CD1c-positive myeloid dendritic cell (primary cell): Measurements from ENCODE around the gene XRN1.
"Not testable (repeated sequence)": the region's sequence is repeated elsewhere in the genome, so short reads cannot be mapped to it uniquely, and the experiment has no call there.

ENCODE experiments used
- DNase-seq: peaks from one replicate; pipeline ENCODE4 v3.0.0-alpha.2; 2016; ENCODE audit errors: extremely low spot score

Gene XRN1

DNA sequence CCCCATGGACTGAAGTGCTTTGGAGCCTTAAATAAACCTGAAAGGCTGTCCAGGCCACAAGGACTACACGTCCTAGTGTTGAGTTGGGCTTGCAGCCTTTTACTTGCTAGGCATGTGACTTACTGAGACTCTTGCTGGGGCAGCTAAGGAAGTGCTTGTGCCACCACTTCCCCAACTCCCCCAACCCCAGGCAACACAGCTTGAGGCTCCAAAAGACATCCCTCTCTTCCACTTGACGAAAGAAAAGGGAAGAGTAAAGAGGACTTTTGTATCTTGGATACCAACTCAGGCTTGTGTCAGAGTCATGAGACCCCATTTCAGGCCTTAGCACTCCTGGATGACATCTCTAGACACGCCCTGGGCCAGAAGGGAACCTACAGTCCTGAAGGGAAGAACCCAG lies 109.8 kb downstream of the XRN1 start:
- peak; percentile 53 for DNase-seq

DNA sequence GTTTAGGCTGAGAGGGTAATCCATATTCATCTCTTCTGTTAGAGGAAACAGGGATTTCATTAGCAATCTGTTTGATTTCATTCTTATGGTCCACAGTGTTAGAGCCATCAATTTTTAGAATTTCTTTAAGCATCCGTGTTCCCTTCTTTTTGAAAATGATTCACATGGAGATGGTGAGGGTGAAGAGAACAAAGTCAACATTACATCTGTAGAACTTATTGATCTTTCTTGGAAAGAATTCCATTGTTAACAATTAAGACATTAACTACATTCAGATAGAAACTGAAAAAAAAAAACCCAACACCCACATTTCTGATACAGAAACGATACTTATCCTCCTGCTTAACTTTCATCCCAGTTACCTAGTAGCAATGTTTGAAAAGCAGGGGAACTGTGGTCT lies 115.4 kb downstream of the XRN1 start:
- no peak for DNase-seq

DNA sequence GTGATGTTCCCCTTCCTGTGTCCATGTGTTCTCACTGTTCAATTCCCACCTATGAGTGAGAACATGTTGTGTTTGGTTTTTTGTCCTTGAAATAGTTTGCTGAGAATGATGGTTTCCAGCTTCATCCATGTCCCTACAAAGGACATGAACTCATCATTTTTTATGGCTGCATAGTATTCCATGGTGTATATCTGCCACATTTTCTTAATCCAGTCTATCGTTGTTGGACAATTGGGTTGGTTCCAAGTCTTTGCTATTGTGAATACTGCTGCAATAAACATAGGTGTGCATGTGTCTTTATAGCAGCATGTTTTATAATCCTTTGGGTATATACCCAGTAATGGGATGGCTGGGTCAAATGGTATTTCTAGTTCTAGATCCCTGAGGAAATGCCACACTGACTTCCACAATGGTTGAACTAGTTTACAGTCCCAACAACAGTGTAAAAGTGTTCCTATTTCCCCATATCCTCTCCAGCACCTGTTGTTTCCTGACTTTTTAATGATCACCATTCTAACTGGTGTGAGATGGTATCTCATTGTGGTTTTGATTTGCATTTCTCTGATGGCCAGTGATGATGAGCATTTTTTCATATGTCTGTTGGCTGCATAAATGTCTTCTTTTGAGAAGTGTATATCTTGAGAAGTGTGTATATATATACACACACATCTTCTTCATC lies 123.4 kb downstream of the XRN1 start:
- not testable (repeated sequence) for DNase-seq

DNA sequence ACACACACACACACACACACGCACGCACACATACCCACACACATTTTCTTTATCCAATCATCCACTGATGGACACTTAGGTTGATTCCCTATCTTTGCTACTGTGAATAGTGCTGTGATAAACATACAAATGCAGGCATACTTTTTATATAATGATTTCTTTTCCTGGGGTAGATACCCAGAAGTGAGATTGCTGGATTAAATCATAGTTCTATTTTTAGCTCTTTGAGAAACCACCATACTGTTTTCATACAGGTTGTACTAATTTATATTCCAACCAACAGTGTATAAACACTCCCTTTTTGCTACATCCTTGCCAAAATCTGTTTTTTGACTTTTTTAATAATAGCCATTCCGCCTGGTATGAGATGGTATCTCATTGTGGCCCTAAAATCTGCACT lies 127.9 kb downstream of the XRN1 start:
- no peak for DNase-seq

DNA sequence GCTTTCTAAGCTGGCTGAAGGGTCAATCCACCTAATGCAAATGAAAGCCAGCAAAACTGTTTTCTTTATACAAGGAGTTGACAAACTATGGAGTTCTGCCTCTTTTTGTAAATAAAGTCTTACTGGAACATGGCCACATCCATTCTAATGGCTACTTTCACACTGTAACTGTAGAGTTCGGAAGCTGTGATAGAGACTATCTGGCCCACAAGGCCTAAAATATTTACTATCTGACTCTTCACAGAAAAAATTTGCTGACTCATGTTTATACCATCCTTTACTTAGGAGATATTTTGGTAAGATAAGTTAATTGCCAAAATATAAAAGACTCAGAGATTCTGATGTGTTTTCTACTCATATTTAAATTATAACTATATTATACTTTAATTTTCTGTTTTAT lies 128.7 kb downstream of the XRN1 start:
- DNase-seq: no peak

DNA sequence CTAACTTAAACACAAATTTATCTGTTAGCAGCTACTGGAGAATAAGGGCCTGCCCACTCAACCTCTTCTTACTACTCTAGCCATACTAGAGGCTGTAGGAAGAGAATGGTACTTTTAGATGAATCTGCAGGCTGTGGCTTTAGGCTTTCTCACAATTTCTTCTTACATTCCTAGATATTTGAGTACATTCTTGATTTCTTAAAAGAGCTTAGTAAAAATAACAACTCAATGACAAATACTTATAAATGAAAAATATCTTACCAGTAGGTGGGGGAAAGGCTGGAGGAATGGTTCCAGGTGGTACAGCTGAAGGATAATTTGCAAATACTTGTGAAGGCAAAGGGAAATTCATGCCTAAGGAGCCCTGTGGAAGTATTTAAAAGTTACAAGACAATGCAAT lies 129.5 kb downstream of the XRN1 start:
- no peak for DNase-seq

DNA sequence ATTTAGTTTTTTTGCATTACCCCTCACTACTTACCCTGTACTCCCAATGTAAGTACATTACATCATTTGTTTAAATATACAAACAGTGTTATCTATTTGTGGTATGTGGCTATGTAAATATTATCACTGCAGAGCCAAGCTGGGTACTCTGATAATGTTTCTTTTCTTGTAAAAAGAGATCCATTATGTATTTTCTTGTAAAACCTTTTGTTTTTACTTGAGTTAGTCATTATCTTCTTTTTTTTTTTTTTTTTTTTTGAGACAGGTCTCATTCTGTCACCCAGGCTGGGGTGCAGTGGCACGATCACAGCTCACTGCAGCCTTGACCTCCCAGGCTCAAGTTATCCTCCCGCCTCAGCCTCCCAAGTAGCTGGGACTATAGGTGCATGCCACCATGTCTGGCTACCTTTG lies 131.9 kb downstream of the XRN1 start:
- not testable (repeated sequence) for DNase-seq

DNA sequence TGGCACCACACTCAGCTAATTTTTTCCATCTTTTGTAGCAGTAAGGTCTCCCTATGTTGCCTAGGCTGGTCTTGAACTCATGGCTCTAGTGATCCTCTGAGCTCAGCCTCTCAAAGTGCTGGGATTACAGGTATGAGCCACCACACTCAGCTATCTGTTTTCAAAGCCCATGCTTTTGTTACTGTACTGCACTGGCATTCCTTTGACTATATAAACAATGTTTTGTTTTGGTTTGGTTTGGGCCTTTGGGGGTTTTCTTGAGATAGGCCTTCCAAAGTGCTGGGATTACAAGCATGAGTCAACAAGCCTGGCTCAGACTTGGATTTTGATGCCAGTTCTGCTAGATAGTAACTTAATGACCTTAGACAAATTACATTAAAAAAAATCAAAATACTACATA lies 132.8 kb downstream of the XRN1 start:
- no peak for DNase-seq

DNA sequence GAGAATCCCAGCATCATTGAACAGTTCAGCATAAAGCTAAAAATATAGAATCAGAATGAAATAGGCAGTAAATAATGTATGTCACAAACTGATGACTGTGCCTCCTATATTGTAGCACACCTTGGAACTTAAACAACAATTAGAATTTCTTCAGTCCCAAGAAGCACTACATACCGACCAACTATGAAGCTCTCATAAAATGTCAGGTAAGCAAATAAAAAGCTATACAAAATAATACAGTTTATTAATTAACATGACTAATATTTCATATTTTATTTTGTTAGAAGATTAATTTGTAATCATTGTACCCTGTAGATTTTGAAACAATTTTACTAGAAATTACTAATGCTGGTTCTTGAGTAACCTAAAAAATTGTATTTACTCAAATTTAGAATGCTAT lies 137.4 kb downstream of the XRN1 start:
- no peak for DNase-seq

DNA sequence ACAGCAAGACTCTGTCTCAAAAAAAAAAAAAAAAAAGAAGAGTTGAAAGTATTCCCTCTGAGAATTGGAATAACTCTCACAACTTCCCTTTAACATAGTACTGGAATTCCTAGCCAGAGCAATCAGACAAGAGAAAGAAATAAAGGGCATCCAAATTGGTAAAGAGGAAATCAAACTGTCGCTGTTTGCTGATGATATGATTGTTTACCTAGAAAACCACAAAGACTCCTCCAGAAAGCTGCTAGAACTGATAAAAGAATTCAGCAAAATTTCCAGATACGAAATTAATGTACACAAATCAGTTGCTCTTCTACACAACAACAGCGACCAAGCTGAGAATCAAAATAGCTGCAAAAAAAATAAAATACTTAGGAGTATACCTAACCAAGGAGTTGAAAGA lies 145.0 kb downstream of the XRN1 start:
- not testable (repeated sequence) for DNase-seq

DNA sequence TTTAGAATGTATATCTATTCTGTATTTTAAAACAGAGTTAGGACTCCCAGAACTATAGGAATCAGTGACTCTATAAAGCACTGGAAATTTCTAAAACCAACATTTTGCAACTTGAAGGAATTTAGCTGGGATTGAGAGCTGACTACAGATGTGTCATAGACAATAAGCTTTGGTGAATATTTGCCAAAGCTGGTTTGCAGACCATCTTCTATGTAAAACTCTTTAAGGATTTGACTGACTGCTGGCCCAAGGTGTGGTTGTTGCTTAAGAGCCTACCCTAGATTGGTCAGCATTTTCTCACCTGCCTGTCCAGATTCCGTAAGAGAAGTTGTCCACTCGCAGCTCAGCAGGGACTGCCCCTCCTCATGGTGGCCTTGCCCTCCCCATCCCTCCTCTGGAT lies 149.2 kb downstream of the XRN1 start:
- no peak for DNase-seq

DNA sequence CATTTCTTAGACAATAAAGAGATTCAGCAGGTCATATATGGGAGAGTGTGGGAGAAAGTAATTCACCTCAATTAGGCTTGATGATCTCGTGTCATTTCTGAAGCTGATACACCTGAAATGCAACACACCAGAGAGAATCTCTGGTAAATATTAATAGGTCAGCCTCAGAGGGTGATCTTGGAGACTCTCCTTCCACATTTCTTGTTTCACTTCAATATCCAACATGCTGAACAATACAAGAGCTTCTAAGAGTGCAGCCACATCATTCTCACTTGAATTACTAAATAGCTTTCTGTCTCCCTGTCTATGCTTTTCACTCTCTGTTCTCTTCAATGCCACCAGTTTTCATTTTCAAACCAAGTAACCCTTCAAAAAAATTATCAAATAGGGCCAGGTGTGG lies 151.3 kb downstream of the XRN1 start:
- no peak for DNase-seq

DNA sequence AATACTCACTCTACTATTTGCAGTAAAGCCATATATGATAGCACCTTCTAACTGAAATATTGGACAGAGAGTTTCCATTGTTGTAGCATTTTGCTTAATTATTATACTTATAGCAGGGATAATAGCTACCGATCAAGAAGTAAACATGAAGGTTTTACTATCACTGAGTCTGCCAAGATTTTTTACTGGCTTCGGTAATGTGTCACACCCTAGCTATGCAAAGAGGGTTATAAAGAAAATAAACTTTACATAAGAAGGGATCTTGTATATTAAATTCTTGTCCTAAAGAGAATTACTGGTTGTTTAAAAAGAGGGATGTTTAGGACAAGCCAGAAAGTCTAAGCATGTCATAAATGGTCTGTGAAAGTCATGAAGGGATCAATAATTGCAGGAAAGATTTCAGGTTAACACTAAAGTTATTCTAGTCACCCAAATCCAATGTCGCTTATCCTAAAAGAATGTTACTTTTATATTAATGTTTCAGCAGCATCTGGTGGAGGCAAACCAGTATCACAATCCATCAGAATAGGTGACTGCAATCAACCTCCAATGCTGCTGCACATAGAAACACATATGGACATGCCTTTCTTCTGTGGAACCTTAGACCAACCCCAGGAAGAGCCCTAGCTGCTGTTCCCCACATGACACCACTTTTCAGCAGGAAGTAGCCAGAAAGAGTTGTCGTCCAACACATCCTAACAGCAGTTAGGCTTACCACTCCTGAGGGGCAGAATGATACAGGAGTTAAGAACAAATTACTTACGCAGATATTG lies 159.8 kb downstream of the XRN1 start:
- DNase-seq: no peak

DNA sequence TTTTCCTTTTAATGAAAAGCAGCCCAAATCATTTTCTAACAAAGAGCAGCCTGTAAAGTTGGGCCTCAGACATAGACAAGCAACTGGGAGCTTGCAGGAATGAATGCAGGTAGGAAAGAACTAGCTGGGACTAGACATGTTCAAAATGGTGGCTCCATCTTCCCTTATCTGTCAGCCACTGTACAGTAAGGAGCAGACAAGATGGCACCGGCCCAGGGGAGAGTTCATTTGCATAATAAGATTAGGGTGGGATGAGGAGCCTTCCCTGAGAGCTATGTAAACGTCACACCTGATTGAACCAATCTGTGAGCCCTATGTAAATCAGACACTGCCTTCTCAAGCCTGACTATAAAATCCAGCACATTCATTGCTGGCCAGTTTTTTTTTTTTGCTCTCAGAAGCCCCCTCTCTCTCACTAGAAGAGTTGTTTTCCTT lies 162.7 kb downstream of the XRN1 start:
- DNase-seq: no peak

DNA sequence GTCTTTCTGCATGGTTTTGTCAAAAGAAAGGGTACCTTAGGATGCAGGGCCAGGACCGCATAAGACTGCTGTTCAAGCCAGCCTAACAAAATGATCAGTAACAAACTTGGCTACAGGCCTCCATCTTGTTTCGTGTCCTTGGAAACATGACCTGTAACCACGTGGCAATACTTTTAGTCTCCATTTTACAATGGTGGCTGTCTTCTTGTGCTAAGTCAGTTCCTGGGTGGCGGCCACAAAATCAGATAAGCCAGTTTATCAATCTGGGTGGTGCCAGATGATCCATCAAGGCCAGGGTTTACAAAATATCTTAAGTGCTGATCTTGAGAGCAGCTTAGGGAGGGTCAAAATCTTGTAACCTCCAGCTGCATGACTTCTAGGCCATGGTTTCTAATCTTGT lies 165.3 kb downstream of the XRN1 start:
- DNase-seq: no peak

DNA sequence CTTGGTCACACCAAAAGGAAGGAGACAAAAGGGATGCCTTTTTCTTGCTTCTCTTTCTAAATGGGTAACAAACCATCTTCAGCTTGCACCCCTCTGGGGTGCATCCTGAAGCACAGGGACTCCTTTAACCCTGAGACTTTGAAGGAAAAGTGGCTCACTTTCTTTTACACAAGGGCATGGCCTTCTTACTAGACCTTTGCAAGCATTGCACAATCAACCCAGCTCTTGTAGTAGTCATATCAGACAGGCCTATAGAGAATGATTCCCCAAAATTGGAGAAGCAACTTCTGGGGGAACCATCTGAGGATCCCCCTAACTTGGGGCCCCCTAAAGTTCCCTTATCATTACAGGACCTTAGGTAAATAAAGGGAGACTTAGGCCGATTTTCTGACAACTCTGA lies 166.4 kb downstream of the XRN1 start:
- no peak for DNase-seq

DNA sequence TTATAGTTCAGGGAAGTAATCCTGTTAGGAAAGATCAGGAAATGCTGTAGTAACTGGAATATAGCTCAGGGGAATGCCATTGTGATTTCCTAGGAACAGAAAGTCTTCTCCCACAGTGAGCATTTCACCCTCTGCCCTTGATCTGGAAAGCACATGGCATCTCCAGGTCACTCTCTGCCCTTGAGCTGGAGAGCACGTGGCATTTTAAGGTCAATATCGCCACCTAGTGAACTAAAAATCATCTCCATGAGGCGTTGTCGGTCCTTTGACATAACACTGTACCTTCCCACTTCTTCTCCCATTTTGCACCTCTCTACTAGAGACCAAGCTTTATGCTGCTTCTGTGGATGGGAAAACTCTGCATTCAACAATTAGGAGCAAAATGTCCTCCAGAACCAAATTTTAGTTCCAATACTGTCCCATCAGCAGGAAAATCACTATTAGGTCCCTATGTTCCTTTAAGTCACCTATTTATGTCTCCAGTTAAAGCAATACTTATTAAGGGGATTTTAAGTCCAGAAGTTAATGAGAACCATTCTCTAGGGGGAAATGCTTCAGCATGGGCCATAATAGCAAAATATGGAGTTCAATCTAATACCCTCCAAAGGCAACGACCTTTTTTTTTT lies 167.8 kb downstream of the XRN1 start:
- DNase-seq: peak; percentile 81

DNA sequence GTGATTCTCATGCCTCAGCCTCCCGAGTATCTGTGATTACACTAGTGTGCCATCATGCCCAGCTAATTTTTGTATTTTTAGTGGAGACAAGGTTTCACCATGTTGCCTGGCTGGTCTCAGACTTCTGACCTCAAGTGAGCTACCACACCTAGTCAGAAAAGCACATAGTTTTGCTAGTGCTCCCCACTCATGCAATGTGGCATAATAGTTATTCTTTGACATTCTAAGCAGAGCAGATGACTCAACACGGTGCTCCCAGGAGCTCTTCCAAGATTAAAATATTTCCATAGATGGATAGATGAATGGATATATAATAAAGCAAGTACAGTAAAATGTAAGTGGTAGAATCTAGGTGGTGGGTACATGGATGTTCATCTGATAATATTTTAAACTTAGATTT lies 169.4 kb downstream of the XRN1 start:
- no peak for DNase-seq

DNA sequence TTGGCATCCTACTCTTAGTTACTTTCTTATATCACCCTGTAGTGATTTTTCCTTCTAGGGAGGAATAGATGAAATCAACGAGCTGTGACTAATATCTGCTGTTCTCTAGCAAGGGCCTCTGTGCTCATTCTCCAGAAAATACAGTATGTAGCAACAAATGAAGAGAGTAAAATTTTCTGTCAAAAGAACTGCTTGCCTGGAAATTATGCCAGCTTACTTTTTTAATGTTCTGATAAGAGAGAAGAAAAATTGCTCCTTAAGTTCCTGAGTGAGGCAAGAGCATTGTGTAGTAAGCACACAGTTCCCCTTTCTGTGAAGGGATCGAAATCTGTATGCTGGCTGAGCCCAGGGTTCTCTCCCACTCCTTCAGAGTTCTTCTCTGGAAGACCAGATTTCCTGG lies 171.1 kb downstream of the XRN1 start:
- peak; percentile 78 for DNase-seq

DNA sequence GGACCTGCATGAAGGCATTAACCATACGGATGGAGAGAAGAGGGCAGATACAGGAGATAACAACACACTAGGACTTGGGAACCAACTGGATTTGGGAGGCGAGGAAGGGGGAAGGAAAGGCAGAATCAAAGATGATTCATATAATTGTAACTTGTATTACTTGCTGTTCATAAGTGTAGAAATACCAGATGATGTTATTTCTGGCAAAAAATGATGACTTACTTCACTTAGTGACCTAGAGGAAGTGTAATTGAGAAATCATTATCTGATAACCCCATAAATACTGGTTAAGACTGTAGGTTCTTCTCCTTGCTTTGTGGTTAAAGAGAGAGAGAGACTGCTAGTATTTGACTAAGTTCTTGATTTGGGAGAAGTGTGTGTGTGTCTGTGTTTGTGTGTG lies 172.0 kb downstream of the XRN1 start:
- DNase-seq: peak; percentile 76

DNA sequence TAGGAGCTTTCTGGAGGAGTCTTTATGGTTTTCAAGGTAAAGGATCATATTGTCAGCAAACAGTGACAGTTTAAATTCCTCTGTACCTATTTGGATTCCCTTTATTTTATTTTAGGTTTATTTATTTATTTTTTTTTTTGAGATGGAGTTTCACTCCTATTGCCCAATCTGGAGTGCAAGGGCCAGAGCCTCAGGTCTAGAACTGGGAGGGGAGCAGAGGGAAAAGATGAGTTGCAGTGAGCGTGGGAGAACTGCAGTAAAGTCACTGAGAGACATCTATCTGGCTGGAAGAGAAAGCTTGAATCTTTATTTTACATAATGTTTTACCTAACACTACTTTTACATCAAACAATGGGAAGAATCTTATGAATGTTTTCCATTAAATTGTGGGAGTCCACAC lies 172.9 kb downstream of the XRN1 start:
- no peak for DNase-seq

DNA sequence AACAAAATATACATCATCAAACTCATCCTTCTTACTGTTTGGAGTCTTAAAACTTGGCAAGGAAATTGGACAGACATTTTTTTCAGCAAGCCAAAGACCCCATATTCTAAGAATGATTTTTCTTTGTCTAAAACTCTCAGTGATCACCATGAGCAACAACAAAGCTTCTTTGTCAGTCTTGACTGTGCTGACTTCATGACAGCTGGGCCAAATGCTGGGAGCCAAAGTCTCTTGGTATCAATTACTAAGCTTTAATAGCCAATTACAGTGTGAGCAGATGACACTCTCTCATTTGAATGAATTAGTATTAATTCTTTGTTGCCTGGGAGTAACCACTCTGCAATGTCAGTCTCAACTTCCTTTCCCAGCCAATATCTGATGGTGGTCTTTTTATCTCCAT lies 174.3 kb downstream of the XRN1 start:
- DNase-seq: no peak
